Smooth muscle cell (in vitro differentiated cells): ENCODE results near the gene TAX1BP1. TPM values are rescaled to one million over a fixed set of nuclear protein-coding genes. Genes with fewer than 3 reads are reported as not detected.
A peak's percentile ranks its signal among the peaks of the same experiment; 100 is the strongest.

Experiments used
- DNase-seq: peaks from one replicate; lab custom pipeline; 2025; ENCODE audit not compliant: unreplicated experiment; lab: John Stamatoyannopoulos, UW
- H2AFZ ChIP-seq: fragments of 200-600 bp; sonication (generic); 2 replicates; pipeline ENCODE4 v1.6.0; 2016; ENCODE audit warnings: antibody characterized with exemption, low read depth, mild to moderate bottlenecking
- H3F3A ChIP-seq: fragments of 200-600 bp; sonication (generic); 2 replicates; pipeline ENCODE4 v1.6.0; 2017; ENCODE audit warnings: antibody characterized with exemption, low read depth
- H3K27ac ChIP-seq: fragments of 200-600 bp; sonication (generic); 2 replicates; pipeline ENCODE4 v1.5.1; 2016; ENCODE audit warnings: low read depth, mild to moderate bottlenecking
- H3K27me3 ChIP-seq: fragments of 200-600 bp; sonication (generic); 2 replicates; pipeline ENCODE4 v1.6.1; 2016; ENCODE audit warnings: low read depth, mild to moderate bottlenecking
- H3K36me3 ChIP-seq: fragments of 200-600 bp; sonication (generic); 2 replicates; pipeline ENCODE4 v1.5.1; 2016; ENCODE audit warnings: low read depth
- H3K4me1 ChIP-seq: fragments of 200-600 bp; sonication (generic); 2 replicates; pipeline ENCODE4 v1.5.1; 2016; ENCODE audit warnings: low read depth
- H3K4me2 ChIP-seq: fragments of 200-600 bp; sonication (generic); 2 replicates; pipeline ENCODE4 v1.6.0; 2016; ENCODE audit warnings: mild to moderate bottlenecking
- H3K4me3 ChIP-seq: fragments of 200-600 bp; sonication (generic); 2 replicates; pipeline ENCODE4 v1.5.1; 2016; ENCODE audit warnings: mild to moderate bottlenecking
- H3K79me2 ChIP-seq: fragments of 200-600 bp; sonication (generic); 2 replicates; pipeline ENCODE4 v1.6.0; 2016; ENCODE audit warnings: low read depth, mild to moderate bottlenecking
- H3K9ac ChIP-seq: fragments of 200-600 bp; sonication (generic); 2 replicates; pipeline ENCODE4 v1.6.0; 2016; ENCODE audit warnings: low read depth
- H3K9me3 ChIP-seq: fragments of 200-600 bp; sonication (generic); replicated peaks from 2 replicates; pipeline ENCODE4 v1.5.1; 2016; ENCODE audit warnings: low read depth
- H4K20me1 ChIP-seq: fragments of 200-600 bp; sonication (generic); 2 replicates; pipeline ENCODE4 v1.6.0; 2016; ENCODE audit warnings: low read depth
- WGBS: methylation state at CpG from one replicate; pipeline ENCODE4 v1.1.7; 2016; ENCODE audit warnings: low lambda C conversion rate; 5-methylcytosine and 5-hydroxymethylcytosine counted together
- polyA plus RNA-seq: library from polyadenylated mRNA; unstranded; fragments of >200 nt; fragmentation: Nextera tagmentation; extraction: Ambion mirVana; gene quantifications from 2 replicates; pipeline ENCODE4 v1.2.1, GENCODE V29; 2016
- total RNA-seq: library from RNA; depleted of rRNA; stranded (reverse); fragments of >200 nt; gene quantifications from 2 replicates; pipeline ENCODE4 v1.2.3, GENCODE V29; 2014
- TF ChIP-seq, protein P1 (sequence below): fragments of 200-600 bp; sonication (generic); IDR thresholded peaks from 2 replicates; pipeline ENCODE4 v1.5.1; 2017; ENCODE audit warnings: borderline replicate concordance, mild to moderate bottlenecking, antibody characterized with exemption; ENCODE audit not compliant: insufficient read depth, poor library complexity, severe bottlenecking

Gene TAX1BP1
- total and polyA plus RNA-seq, 2 experiments from 2014 or later: 80.4 to 81.6 TPM

DNA sequence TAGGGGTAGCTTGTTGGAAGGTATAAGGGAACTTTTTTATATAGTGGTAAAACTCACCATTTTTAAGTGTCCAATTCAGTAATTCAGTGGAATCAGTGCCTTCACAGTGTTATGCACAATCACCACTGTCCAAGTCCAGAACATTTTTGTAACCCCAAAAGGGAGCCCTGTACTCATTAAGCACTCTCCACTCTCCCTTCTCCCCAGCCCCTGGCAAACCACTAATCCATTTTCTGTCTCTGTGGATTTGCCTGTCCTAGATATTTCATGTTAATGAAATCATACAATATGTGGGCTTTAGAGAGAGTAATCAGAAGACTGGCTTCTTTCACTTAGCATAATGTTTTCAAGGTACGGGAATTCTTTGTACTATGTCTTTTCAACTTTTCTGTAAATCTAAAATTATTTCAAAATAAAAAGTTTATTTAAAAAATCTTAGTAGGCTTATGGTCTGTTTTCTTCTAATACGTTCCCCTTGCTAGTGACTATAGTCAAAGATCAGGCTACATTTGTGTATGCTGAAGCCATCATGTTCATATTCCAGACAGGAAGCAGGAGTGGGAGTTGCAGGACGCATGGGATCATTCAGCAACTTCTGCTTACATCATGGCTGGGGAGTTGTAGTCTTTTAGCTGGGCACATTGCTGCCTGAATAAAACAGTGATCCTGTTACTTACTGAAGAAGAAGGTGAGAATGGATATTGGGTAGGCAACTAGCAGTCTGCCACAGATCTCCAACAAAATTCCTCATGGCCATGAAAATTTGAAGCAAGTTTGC, 35.4 kb upstream of the TAX1BP1 start:
- Histone ChIP-seq H3K9ac (no peak overlapping the region), H3K27me3 (no peaks in the 10 kb centered on the region), H3K4me1 (no peaks in the 10 kb centered on the region), H2AFZ (no peak overlapping the region), H3K9me3 (no peaks in the 10 kb centered on the region), H3K79me2 (no peaks in the 10 kb centered on the region), H4K20me1 (no peaks in the 10 kb centered on the region), H3K27ac (peak overlapping the region; percentile 71), H3F3A (no peaks in the 10 kb centered on the region), H3K4me3 (no peak overlapping the region), H3K36me3 (no peaks in the 10 kb centered on the region), H3K4me2 (peak overlapping the region; percentile 46)
- 37% methylated on average over 3 of the region's 3 CpGs for WGBS
- TF ChIP-seq, protein P1, sequence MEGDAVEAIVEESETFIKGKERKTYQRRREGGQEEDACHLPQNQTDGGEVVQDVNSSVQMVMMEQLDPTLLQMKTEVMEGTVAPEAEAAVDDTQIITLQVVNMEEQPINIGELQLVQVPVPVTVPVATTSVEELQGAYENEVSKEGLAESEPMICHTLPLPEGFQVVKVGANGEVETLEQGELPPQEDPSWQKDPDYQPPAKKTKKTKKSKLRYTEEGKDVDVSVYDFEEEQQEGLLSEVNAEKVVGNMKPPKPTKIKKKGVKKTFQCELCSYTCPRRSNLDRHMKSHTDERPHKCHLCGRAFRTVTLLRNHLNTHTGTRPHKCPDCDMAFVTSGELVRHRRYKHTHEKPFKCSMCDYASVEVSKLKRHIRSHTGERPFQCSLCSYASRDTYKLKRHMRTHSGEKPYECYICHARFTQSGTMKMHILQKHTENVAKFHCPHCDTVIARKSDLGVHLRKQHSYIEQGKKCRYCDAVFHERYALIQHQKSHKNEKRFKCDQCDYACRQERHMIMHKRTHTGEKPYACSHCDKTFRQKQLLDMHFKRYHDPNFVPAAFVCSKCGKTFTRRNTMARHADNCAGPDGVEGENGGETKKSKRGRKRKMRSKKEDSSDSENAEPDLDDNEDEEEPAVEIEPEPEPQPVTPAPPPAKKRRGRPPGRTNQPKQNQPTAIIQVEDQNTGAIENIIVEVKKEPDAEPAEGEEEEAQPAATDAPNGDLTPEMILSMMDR: no peak
- no peak for DNase-seq

GRCh38 chr7:27705200-27705594, 34.8 kb upstream of the TAX1BP1 start:
- no peaks in the 10 kb centered on the region for H3K36me3 ChIP-seq
- H4K20me1 ChIP-seq: no peaks in the 10 kb centered on the region
- 93% methylated on average over 2 of the region's 2 CpGs for WGBS
- H3K79me2 ChIP-seq: no peaks in the 10 kb centered on the region
- peak overlapping the region; percentile 71 for H3K27ac ChIP-seq
- no peak overlapping the region for H2AFZ ChIP-seq
- TF ChIP-seq, protein P1: no peak
- no peaks in the 10 kb centered on the region for H3K4me1 ChIP-seq
- no peaks in the 10 kb centered on the region for H3F3A ChIP-seq
- no peaks in the 10 kb centered on the region for H3K9me3 ChIP-seq
- DNase-seq: no peak
- H3K4me3 ChIP-seq: no peak overlapping the region
- H3K27me3 ChIP-seq: no peaks in the 10 kb centered on the region
- H3K9ac ChIP-seq: no peak overlapping the region
- H3K4me2 ChIP-seq: peak overlapping the region; percentile 46

DNA sequence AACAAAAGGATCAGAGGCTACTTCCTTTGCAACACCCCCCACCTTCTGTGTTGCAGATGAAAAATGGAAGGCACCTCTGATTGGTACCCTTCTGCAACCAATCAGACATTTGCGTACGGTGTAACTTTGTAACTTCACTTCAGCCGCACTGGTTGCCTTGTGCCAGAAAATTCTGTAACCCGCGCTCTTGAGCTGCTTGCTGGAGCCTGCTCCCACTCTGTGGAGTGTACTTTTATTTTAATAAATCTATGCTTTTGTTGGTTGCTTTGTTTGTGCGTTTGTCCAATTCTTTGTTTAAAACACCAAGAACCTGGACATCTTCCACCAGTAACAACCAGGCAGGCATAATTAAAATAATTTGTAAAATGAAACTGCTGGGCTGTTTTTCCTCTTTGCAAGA, 31.5 kb upstream of the TAX1BP1 start:
- TF ChIP-seq, protein P1: no peak
- no peaks in the 10 kb centered on the region for H4K20me1 ChIP-seq
- no peak overlapping the region for H3K27ac ChIP-seq
- no peaks in the 10 kb centered on the region for H3K4me1 ChIP-seq
- no peaks in the 10 kb centered on the region for H3K36me3 ChIP-seq
- H3K9me3 ChIP-seq: no peaks in the 10 kb centered on the region
- no peak overlapping the region for H3K9ac ChIP-seq
- no peak for DNase-seq
- H3K4me2 ChIP-seq: no peak overlapping the region
- H2AFZ ChIP-seq: no peak overlapping the region
- no peaks in the 10 kb centered on the region for H3F3A ChIP-seq
- no peak overlapping the region for H3K4me3 ChIP-seq
- WGBS: 98% methylated on average over 6 of the region's 6 CpGs
- no peaks in the 10 kb centered on the region for H3K27me3 ChIP-seq
- no peaks in the 10 kb centered on the region for H3K79me2 ChIP-seq
